CMK (cell line): Measurements from ENCODE around the gene SLC35E3.
A peak's percentile ranks its signal among the peaks of the same experiment; 100 is the strongest.

ENCODE experiments used
- DNase-seq: peaks from one replicate; pipeline ENCODE4 v3.0.0-alpha.2; 2010; ENCODE audit warnings: low read depth

SLC35E3 gene

DNA sequence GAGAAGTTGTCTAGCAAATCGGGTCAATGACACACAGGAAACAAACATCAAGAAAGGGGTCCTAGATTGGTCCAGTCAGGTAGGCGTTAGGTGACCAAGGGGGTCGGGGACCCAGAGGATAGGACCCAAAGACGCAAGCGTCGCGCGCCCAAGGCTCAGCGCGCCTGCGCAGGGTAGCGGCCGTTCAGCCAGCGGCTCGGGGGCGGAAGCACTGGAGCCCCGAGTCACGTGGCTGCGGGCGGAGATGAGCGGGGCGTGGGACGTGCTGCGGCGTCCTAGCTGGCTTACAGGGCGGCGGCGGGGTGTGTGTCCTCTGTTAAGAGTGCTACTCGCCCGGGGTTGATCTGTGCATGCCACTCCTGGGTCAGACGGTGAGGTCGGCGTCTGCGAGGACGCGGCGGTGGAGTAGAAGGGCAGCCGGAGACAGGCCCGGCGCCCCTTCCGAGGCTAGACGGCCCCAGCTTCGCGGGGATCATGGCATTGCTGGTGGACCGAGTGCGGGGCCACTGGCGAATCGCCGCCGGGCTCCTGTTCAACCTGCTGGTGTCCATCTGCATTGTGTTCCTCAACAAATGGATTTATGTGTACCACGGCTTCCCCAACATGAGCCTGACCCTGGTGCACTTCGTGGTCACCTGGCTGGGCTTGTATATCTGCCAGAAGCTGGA lies at the start of gene SLC35E3:
TSS of gene SLC35E3 (plus strand) at position 273 of the 668 bp plus-strand sequence. CDS start at position 475, 202 bp downstream.
- peak; percentile 76 for DNase-seq

GRCh38 chr12:68699486-68699885 lies 46.5 kb upstream of the SLC35E3 start:
- DNase-seq: no peak

- DNase-seq: no peak
Observed at GRCh38 chr12:68727776-68728175, 18.2 kb upstream of the SLC35E3 start.

DNA sequence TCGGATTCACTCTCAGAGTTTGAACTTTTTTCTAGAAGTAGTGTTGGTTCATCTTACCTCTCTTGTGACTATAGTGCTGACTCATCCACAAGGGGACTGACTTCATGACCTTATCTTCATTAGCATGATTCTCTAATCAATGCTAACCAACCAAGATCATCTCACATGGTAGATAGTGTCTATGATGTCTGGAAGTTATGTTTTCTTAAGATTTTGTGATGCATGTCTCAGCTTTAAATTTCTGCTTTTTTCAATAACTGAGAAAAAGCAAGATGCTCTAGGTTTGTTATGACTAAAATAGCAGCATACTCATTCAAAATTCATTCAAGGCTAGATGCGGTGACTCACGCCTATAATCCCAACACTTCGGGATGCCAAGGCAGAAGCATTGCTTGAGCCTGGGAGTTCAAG lies 12.3 kb upstream of the SLC35E3 start:
- no peak for DNase-seq

GRCh38 chr12:68739891-68740290 lies 6.1 kb upstream of the SLC35E3 start:
- DNase-seq: no peak

GRCh38 chr12:68743356-68743755 lies 2.6 kb upstream of the SLC35E3 start:
- no peak for DNase-seq

GRCh38 chr12:68745376-68745903 lies 536 bp upstream of the SLC35E3 start:
- no peak for DNase-seq

- no peak for DNase-seq
Observed at GRCh38 chr12:68746572-68747180, 700 bp downstream of the SLC35E3 start.

- DNase-seq: no peak
Observed at GRCh38 chr12:68749443-68749842, 3.5 kb downstream of the SLC35E3 start.

GRCh38 chr12:68749861-68750260 lies 3.9 kb downstream of the SLC35E3 start:
- DNase-seq: no peak

GRCh38 chr12:68750506-68750905 lies 4.5 kb downstream of the SLC35E3 start:
- no peak for DNase-seq

- DNase-seq: no peak
Observed at GRCh38 chr12:68755536-68756243, 9.7 kb downstream of the SLC35E3 start.

DNA sequence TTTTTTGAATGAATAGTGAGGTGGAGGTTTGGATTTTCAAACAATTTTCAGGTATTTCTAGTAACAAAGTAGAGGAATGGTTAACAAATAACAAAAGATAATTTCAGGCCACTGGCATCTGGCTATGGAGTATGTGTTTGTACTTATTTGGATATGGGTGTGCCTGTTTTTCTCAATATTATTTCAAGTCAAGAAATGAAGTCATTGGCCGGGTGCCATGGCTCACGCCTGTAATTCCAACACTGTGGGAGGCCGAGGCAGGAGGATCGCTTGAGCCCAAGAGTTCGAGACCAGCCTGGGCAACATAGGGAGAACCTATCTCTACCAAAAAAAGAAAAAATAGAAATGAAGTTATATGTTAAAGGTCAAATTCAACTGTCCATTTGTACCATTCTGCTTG lies 13.9 kb downstream of the SLC35E3 start:
- no peak for DNase-seq

DNA sequence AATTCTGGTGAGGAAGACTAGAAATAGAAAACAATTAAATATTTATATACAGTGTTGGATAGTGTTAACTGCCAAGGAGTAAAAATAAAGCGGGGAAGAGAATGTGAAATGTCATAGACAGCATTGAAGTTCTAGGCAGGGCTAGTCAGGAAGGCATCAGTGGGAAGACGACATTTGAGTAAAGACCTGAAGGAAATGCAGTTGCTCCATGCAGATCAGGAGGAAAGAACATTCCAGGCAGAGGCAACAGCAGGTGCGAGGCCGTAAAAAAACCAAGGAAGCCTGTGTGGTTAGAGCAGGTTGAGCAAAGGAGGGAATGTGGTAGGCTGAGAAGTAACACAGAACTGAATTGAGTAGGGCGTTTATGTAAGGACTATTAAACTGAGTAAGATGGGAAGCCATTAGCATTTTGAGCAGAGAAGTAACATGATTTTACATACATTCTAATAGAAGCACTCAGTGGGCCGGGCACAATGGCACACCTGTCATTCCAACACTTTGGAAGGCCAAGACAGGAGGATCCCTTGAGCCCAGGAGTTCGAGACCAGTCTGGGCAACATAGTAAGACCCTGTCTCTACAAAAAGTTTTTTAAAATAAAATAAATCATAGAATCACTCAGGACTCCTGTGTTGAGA lies 14.9 kb downstream of the SLC35E3 start:
- DNase-seq: no peak

- DNase-seq: no peak
Observed at GRCh38 chr12:68761442-68761812, 15.5 kb downstream of the SLC35E3 start.

- DNase-seq: no peak
Observed at GRCh38 chr12:68761901-68762630, 16.1 kb downstream of the SLC35E3 start.

DNA sequence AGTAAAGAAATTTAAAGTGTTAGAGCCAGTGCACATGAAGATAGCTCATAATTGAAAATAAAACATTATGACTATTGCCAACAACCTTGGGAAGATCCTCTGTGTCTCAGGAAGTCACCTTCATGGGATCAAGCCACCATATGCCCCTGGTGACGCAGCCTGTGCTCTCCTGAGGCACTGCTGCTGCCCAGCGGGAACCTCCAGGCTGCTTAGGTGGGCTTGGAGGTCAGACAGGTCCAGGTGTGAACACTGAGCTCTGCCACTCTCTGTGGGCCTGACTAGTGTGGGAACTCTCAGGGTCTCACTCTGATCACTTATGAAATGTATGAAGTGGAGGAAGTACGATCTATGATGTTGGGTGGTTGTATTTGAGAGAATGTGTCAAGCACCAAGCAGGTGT lies 16.7 kb downstream of the SLC35E3 start:
- DNase-seq: no peak

GRCh38 chr12:68765696-68766095 lies 19.7 kb downstream of the SLC35E3 start:
- no peak for DNase-seq

DNA sequence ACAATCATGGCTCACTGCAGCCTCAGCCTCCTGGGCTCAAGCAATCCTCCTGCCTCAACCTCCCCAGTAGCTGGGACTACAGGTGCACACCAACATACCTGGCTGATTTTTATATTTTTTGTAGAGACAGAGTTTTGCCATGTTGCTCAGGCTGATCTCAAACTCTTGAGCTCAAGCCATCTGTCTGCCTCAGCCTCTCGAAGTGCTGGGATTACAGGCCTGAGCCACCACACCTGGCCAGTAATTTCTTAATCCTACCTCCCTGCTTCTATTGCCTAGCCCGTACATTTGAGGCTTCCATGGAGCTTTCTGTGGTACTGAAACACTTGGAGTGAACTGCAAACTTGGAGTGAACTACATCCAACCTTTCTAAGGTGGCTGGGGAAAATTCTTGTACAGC lies 20.7 kb downstream of the SLC35E3 start:
- DNase-seq: no peak

- DNase-seq: no peak
Observed at GRCh38 chr12:68767191-68767590, 21.2 kb downstream of the SLC35E3 start.

GRCh38 chr12:68768431-68768939 lies 22.5 kb downstream of the SLC35E3 start:
- DNase-seq: no peak

DNA sequence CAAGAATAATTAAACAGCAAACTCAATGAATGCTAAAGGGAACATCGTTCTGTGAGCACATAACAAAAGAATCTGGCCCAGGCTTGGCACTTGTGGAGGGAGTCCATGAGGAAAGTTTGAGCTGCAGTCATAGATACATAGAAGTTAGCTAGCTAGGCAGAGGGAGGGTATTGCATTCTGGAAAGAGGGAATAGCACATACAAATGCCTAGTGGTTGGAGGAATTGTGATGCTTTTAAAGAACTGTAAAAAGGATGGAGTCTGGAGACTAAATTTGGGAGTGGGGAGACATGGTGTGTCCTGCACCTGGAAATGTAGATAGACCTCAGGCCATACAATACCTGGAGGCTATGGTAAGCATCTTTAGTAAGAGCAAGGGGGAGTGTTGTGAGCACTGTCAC lies 24.0 kb downstream of the SLC35E3 start:
- DNase-seq: no peak
